Choroid plexus epithelial cell (primary cell): Measurements from ENCODE around the gene FCSK.

Source experiments
- DNase-seq: peaks from one replicate; pipeline ENCODE4 v3.0.0-alpha.2; 2010; ENCODE audit warnings: low read depth
- H3K4me3 ChIP-seq: 2 replicates; pipeline ENCODE4 v1.5.1; 2011; ENCODE audit warnings: low read depth, mild to moderate bottlenecking, control low read depth, low read length, moderate library complexity
- CTCF ChIP-seq: conservative IDR thresholded peaks from 2 replicates; pipeline ENCODE4 v1.5.1; 2011; ENCODE audit warnings: low read depth, mild to moderate bottlenecking, control low read depth, inconsistent platforms, low read length, moderate library complexity

FCSK gene

GRCh38 chr16:70508752-70509151 is 54.4 kb downstream of the FCSK start:
- TF ChIP-seq CTCF, result peak; percentile 19
- peak; percentile 45 for DNase-seq
- H3K4me3 ChIP-seq, result no peak overlapping the region

- no peak for TF ChIP-seq CTCF
- no peak for DNase-seq
- no peak overlapping the region for H3K4me3 ChIP-seq
Observed at GRCh38 chr16:70510216-70510615, 55.8 kb downstream of the FCSK start.

GRCh38 chr16:70511833-70512232 is 57.4 kb downstream of the FCSK start:
- TF ChIP-seq CTCF, result no peak
- no peak overlapping the region for H3K4me3 ChIP-seq
- DNase-seq, result no peak

GRCh38 chr16:70512456-70512855 is 58.1 kb downstream of the FCSK start:
- no peak for TF ChIP-seq CTCF
- no peak overlapping the region for H3K4me3 ChIP-seq
- peak; percentile 23 for DNase-seq

GRCh38 chr16:70520612-70521297 is 66.4 kb downstream of the FCSK start:
- no peak for TF ChIP-seq CTCF
- H3K4me3 ChIP-seq, result no peak overlapping the region
- peak; percentile 78 for DNase-seq

GRCh38 chr16:70522216-70523075 is 68.1 kb downstream of the FCSK start:
- DNase-seq, result no peak
- peak overlapping the region; percentile 99 for H3K4me3 ChIP-seq
- TF ChIP-seq CTCF, result no peak
